GM12878 (cell line): ENCODE results near the gene VPS16.

Experiments used
- BRCA1 ChIP-seq: IDR thresholded peaks from 2 replicates; pipeline ENCODE4 v1.6.1; 2011; ENCODE audit warnings: low read depth, low read length, improper control_type of control experiment
- EED ChIP-seq: sonication (generic); IDR thresholded peaks from 2 replicates; pipeline ENCODE4 v1.6.1; 2016; ENCODE audit warnings: antibody characterized with exemption, low read depth
- EP300 ChIP-seq, 2 experiments: fragments of 150-350 bp in 1 of 2; IDR thresholded peaks; 2 replicates each; pipeline ENCODE4 v1.6.1; 2011 to 2012; ENCODE audit warnings: low read depth in 2 of 2, low read length in 2 of 2, borderline replicate concordance in 1 of 2, improper control_type of control experiment in 1 of 2, inconsistent platforms in 1 of 2; ENCODE audit not compliant: control insufficient read depth in 1 of 2
- EZH2 ChIP-seq: IDR thresholded peaks from 2 replicates; pipeline ENCODE4 v1.6.1; 2012; ENCODE audit warnings: low read depth, mild to moderate bottlenecking, control low read depth, inconsistent platforms, low read length, borderline replicate concordance; ENCODE audit not compliant: control insufficient read depth
- NFIC ChIP-seq: IDR thresholded peaks from 2 replicates; pipeline ENCODE4 v1.6.1; 2012; ENCODE audit warnings: low read depth, mild to moderate bottlenecking, inconsistent platforms, low read length, moderate library complexity
- NR2C2 ChIP-seq: IDR thresholded peaks from 2 replicates; pipeline ENCODE4 v1.6.1; 2011; ENCODE audit warnings: borderline replicate concordance, low read depth; ENCODE audit not compliant: control insufficient read depth, insufficient read length
- POLR2A ChIP-seq: IDR thresholded peaks from 2 replicates; pipeline ENCODE4 v1.6.1; 2011; ENCODE audit warnings: low read depth, mild to moderate bottlenecking, low read length
- POLR2AphosphoS5 ChIP-seq: IDR thresholded peaks from 2 replicates; pipeline ENCODE4 v1.6.1; 2011; ENCODE audit warnings: mild to moderate bottlenecking, low read length, inconsistent platforms
- SIN3A ChIP-seq: IDR thresholded peaks from 2 replicates; pipeline ENCODE4 v1.6.1; 2012; ENCODE audit warnings: low read depth, low read length, improper control_type of control experiment
- SMC3 ChIP-seq: IDR thresholded peaks from 2 replicates; pipeline ENCODE4 v1.6.1; 2011; ENCODE audit warnings: low read length, improper control_type of control experiment, borderline replicate concordance
- USF2 ChIP-seq: IDR thresholded peaks from 2 replicates; pipeline ENCODE4 v1.6.1; 2011; ENCODE audit warnings: low read depth, low read length, improper control_type of control experiment, borderline replicate concordance
- TF ChIP-seq, protein P1 (sequence below), 3 experiments: IDR thresholded peaks in 2 of 3; conservative IDR thresholded peaks in 1 of 3; 2 replicates each; pipeline ENCODE4 v1.5.1; 2011; ENCODE audit warnings: low read depth in 3 of 3, low read length in 3 of 3, mild to moderate bottlenecking in 3 of 3, control low read depth in 2 of 3, moderate library complexity in 2 of 3, inconsistent platforms in 1 of 3, mixed read lengths in 1 of 3; ENCODE audit not compliant: control insufficient read depth in 2 of 3, insufficient read depth in 1 of 3; ENCODE audit errors: extremely low read depth in 1 of 3
- TF ChIP-seq, protein P2 (sequence below): IDR thresholded peaks from 2 replicates; pipeline ENCODE4 v1.6.1; 2012; ENCODE audit warnings: low read depth, low read length, improper control_type of control experiment

- no peak for TF ChIP-seq EED
- no peak for TF ChIP-seq POLR2A
- no peak for TF ChIP-seq EZH2
- TF ChIP-seq NFIC, result no peak
- TF ChIP-seq, protein P1, sequence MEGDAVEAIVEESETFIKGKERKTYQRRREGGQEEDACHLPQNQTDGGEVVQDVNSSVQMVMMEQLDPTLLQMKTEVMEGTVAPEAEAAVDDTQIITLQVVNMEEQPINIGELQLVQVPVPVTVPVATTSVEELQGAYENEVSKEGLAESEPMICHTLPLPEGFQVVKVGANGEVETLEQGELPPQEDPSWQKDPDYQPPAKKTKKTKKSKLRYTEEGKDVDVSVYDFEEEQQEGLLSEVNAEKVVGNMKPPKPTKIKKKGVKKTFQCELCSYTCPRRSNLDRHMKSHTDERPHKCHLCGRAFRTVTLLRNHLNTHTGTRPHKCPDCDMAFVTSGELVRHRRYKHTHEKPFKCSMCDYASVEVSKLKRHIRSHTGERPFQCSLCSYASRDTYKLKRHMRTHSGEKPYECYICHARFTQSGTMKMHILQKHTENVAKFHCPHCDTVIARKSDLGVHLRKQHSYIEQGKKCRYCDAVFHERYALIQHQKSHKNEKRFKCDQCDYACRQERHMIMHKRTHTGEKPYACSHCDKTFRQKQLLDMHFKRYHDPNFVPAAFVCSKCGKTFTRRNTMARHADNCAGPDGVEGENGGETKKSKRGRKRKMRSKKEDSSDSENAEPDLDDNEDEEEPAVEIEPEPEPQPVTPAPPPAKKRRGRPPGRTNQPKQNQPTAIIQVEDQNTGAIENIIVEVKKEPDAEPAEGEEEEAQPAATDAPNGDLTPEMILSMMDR (IDR thresholded peaks at IDR 0.05 in 2 of 3, conservative IDR thresholded peaks at IDR 0.05 in 1 of 3; ENCODE audit: control insufficient read depth in 2 of 3, extremely low read depth in 1 of 3, insufficient read depth in 1 of 3, low read depth in 3 of 3, low read length in 3 of 3), result no peak
- no peak for TF ChIP-seq SIN3A
- TF ChIP-seq, protein P2, sequence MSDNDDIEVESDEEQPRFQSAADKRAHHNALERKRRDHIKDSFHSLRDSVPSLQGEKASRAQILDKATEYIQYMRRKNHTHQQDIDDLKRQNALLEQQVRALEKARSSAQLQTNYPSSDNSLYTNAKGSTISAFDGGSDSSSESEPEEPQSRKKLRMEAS, result no peak
- no peak for TF ChIP-seq USF2
- TF ChIP-seq EP300 (IDR thresholded peaks at IDR 0.05; ENCODE audit: borderline replicate concordance in 1 of 2, control insufficient read depth in 1 of 2, low read depth in 2 of 2, low read length in 2 of 2), result no peak
- no peak for TF ChIP-seq POLR2AphosphoS5
- no peak for TF ChIP-seq NR2C2
- TF ChIP-seq SMC3, result no peak
- TF ChIP-seq BRCA1, result no peak
These were observed 26.7 kb downstream of the VPS16 start for GRCh38 chr20:2867081-2867864.
